ENCODE measurements around the gene ANAPC2. TPM values are rescaled to one million over a fixed set of nuclear protein-coding genes. Genes with fewer than 3 reads are reported as not detected.

Gene ANAPC2
- total and polyA plus RNA-seq, 5 donors from 2014 or later = 7.5 to 127 (median 8.0) TPM

GRCh38 chr9:137201205-137201868 lies 13.0 kb upstream of the ANAPC2 start:
- H3K27me3 ChIP-seq (ENCODE audit: control insufficient read depth, insufficient read depth, low read length) = no peaks in the 10 kb centered on the region
- DNase-seq (no peak), ATAC-seq (ENCODE audit: low read depth in 2 of 2) (no peak)
- Mint-ChIP-seq H3K4me3 (peak overlapping the region; percentile 85 to 95 (median 90)), H3K9me3 (no peaks in the 10 kb centered on the region), H3K27me3 (no peaks in the 10 kb centered on the region), H3K4me1 (peaks cover 0 to 49% (median 18%) of the 10 kb centered on the region in 4 donors), H3K27ac (peak overlapping the region in 2 of 3 donors; percentile 56 to 88), H3K36me3 (no peaks in the 10 kb centered on the region)
- H3K9me3 ChIP-seq (ENCODE audit: control insufficient read depth in 2 of 2, low read length in 2 of 2) = no peaks in the 10 kb centered on the region
- H3K36me3 ChIP-seq (ENCODE audit: control insufficient read depth, insufficient read depth, low read length) = no peaks in the 10 kb centered on the region
- H3K4me3 ChIP-seq (ENCODE audit: low read depth, low read length) = peak overlapping the region; percentile 44
- peak overlapping the region; percentile 84 for H3K27ac ChIP-seq (ENCODE audit: insufficient read depth, low read length, poor library complexity, severe bottlenecking)
- peaks cover 41% of the 10 kb centered on the region for H3K4me1 ChIP-seq (ENCODE audit: control insufficient read depth, insufficient read depth, low read length, poor library complexity, severe bottlenecking)

DNA sequence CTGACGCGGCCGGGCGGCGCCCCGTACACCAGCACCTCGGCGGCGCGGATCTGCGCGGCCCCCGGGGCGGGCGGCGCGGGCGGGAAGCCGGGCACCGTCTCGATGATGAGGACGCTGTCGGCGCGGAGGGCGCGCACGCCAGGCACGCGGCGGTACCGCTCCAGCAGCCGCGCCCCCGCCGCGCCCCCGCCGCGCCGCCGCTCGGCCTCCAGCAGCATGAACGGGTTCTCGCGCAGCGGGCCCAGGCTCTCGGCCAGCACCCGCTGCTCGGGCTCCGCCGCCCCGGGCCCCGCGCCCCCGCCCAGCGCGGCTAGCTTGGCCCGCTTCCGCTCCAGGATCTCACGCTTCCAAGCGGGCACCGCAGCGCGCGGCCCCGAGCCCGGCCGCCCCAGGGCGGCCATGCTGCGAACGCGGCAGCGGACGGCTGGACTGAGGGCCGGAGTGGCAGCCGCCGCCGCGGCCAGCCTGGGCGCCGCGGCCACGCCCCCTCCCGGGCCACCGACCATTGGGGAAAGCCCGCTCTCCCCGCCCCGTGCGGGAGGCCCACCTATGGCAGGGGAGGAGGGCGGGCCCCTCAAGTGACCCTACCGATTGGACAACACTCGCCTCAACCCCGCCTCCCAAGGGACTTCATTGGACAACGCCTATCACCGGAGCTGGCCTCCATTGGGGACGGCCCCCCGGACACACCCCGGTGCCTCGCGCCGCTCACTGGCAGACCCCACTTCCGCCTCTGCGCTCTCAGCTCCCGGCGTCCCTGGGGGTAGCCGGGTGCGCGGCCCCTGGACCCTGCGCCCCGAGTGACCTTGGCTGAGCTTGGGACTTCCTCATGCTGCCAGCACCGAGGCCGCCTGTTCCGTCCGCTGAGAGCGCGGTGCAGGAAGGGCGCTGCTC lies 12.2 kb upstream of the ANAPC2 start, which contains the start of gene TPRN:
TPRN (minus strand) TSS at position 431 of the 894 bp plus-strand sequence; CDS start at position 401, 30 bp downstream.
- Mint-ChIP-seq H3K9me3 (no peaks in the 10 kb centered on the region), H3K36me3 (no peaks in the 10 kb centered on the region), H3K27me3 (no peaks in the 10 kb centered on the region), H3K27ac (peak within 1 kb of the TSS in 2 of 3 donors; percentile 56 to 88), H3K4me3 (peak within 1 kb of the TSS; percentile 85 to 95 (median 90)), H3K4me1 (peaks cover 0 to 41% (median 14%) of the 10 kb centered on the region in 4 donors)
- ATAC-seq (ENCODE audit: low read depth in 2 of 2) = peak; percentile 96 to 97
- Histone ChIP-seq H3K4me1 (ENCODE audit: control insufficient read depth, insufficient read depth, low read length, poor library complexity, severe bottlenecking) (peaks cover 33% of the 10 kb centered on the region), H3K36me3 (ENCODE audit: control insufficient read depth, insufficient read depth, low read length) (no peaks in the 10 kb centered on the region), H3K27ac (ENCODE audit: insufficient read depth, low read length, poor library complexity, severe bottlenecking) (peak within 1 kb of the TSS; percentile 84), H3K27me3 (ENCODE audit: control insufficient read depth, insufficient read depth, low read length) (no peaks in the 10 kb centered on the region), H3K4me3 (ENCODE audit: low read depth, low read length) (peak within 1 kb of the TSS; percentile 44), H3K9me3 (ENCODE audit: control insufficient read depth in 2 of 2, low read length in 2 of 2) (no peaks in the 10 kb centered on the region)
- DNase-seq = peak; percentile 98 to 99 (median 98)

DNA sequence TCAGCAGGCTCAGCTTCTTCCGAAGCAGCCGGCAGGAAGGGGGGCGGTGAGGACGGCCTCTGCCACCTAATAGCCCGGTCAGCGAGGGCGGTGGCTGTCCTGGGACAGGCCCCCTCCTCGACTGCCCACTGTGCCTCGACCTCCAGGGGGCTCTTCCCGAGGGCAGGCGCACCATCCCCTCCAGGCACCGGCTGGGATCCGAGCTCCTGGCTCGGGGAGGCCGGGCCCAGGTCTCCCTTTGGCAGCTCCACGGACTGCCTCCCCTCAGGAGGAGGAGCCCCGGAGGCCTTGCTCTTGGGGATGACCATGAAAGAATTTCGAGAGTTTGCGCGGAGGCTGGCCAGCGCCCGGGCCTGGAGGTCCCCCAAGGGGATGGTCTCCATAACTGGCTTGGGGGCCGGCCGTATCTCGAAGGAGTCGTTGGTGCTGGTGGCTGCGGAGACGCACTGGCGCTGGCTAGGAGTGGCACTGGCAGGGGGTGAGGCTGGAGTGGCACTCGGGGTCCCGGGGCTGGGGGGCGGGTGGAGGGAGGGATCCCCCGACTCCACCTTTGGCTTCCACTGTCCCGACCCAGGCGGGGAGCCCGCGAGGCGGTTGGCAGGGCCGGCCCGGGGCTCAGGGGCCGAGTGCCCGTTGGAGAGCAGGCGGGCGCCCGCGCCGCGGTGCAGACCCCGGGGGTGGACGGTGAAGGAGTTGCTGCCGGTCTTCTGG lies 11.2 kb upstream of the ANAPC2 start:
- Mint-ChIP-seq H3K36me3 (no peaks in the 10 kb centered on the region), H3K27ac (no peak overlapping the region)

DNA sequence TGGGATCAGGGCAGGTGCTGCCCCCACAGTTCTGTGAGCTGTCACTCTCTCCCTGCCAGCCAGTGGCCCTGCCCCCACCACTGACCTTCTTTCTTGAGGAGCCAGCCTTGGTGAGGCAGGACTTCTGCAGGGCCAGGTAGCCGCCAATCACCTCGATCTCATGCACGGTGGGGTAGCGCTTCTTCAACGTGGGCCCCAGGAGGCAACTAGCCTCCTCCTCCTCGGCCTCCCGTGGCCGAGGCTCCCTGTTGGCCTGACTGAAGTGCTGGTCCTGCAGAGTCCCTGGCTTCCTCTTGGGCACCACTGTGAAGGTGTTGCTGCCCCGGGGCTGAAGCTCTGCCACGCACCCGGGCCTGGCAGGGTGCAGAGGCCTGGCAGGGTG lies 10.5 kb upstream of the ANAPC2 start:
- ATAC-seq (ENCODE audit: low read depth in 2 of 2) = no peak
- Mint-ChIP-seq H3K9me3 (no peaks in the 10 kb centered on the region), H3K4me3 (peak overlapping the region; percentile 29 to 71 (median 58)), H3K27ac (no peak overlapping the region), H3K4me1 (peaks cover 0 to 30% (median 7%) of the 10 kb centered on the region in 4 donors), H3K27me3 (no peaks in the 10 kb centered on the region), H3K36me3 (no peaks in the 10 kb centered on the region)
- Histone ChIP-seq H3K27ac (ENCODE audit: insufficient read depth, low read length, poor library complexity, severe bottlenecking) (no peak overlapping the region), H3K4me3 (ENCODE audit: low read depth, low read length) (no peak overlapping the region), H3K36me3 (ENCODE audit: control insufficient read depth, insufficient read depth, low read length) (no peaks in the 10 kb centered on the region), H3K4me1 (ENCODE audit: control insufficient read depth, insufficient read depth, low read length, poor library complexity, severe bottlenecking) (peaks cover 20% of the 10 kb centered on the region), H3K9me3 (ENCODE audit: control insufficient read depth in 2 of 2, low read length in 2 of 2) (no peaks in the 10 kb centered on the region), H3K27me3 (ENCODE audit: control insufficient read depth, insufficient read depth, low read length) (no peaks in the 10 kb centered on the region)
- no peak for DNase-seq

More for the DNA sequence above, 11.2 kb upstream of the ANAPC2 start:
- no peaks in the 10 kb centered on the region for H3K9me3 Mint-ChIP-seq
- Histone ChIP-seq H3K9me3 (ENCODE audit: control insufficient read depth in 2 of 2, low read length in 2 of 2) (no peaks in the 10 kb centered on the region), H3K27ac (ENCODE audit: insufficient read depth, low read length, poor library complexity, severe bottlenecking) (no peak overlapping the region), H3K4me3 (ENCODE audit: low read depth, low read length) (no peak overlapping the region), H3K27me3 (ENCODE audit: control insufficient read depth, insufficient read depth, low read length) (no peaks in the 10 kb centered on the region), H3K36me3 (ENCODE audit: control insufficient read depth, insufficient read depth, low read length) (no peaks in the 10 kb centered on the region), H3K4me1 (ENCODE audit: control insufficient read depth, insufficient read depth, low read length, poor library complexity, severe bottlenecking) (peaks cover 27% of the 10 kb centered on the region)
- H3K27me3 Mint-ChIP-seq = no peaks in the 10 kb centered on the region
- H3K4me3 Mint-ChIP-seq = peak overlapping the region in 3 of 4 donors; percentile 32 to 85 (median 81)
- no peak for ATAC-seq (ENCODE audit: low read depth in 2 of 2)
- H3K4me1 Mint-ChIP-seq = peaks cover 0 to 37% (median 12%) of the 10 kb centered on the region in 4 donors
- DNase-seq = no peak

DNA sequence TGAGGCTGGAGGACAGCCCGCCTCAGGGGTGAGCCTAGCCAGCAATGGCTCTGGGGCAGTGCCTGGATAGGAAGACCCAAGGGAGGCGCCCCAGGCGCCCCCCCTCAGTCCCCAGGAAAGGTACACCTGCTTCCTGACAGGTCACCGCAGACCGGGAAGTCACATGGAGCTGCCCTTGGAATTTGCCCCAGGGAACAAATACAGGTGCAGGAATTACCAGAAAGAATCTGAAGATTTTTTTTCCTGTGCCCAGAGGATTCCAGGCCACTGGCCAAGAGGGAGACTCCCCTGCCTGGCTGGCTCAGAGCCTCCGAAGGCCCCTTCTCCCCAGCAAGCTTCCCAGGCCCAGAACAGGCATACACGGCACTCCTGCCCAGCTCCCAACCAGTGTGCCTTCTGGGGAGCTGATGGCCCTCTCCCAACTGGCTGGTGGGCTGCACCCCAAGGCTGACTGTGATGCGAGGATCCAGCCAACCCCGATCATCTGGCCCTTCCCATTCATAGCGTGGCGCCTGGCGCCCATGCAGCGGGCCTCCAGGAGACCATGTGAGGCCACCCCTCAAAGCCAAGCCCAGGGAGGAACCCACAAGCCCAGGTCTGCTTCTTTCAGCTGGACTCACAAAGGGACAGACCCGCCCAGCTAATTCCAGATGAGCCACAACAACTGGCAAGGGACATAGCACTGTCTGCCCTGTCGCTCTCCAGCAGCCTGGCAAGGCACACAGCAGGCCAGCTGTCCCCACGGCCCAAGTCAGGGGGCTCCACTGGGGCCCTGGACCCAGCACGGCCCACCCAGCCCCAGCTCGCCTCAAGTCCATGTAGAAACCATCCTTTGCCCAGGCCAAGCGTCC lies 9.9 kb upstream of the ANAPC2 start:
- no peaks in the 10 kb centered on the region for H3K27me3 Mint-ChIP-seq
- Histone ChIP-seq H3K9me3 (ENCODE audit: control insufficient read depth in 2 of 2, low read length in 2 of 2) (no peaks in the 10 kb centered on the region), H3K4me1 (ENCODE audit: control insufficient read depth, insufficient read depth, low read length, poor library complexity, severe bottlenecking) (peaks cover 15% of the 10 kb centered on the region), H3K36me3 (ENCODE audit: control insufficient read depth, insufficient read depth, low read length) (no peaks in the 10 kb centered on the region), H3K4me3 (ENCODE audit: low read depth, low read length) (no peak overlapping the region), H3K27me3 (ENCODE audit: control insufficient read depth, insufficient read depth, low read length) (no peaks in the 10 kb centered on the region), H3K27ac (ENCODE audit: insufficient read depth, low read length, poor library complexity, severe bottlenecking) (no peak overlapping the region)
- peak overlapping the region; percentile 29 to 71 (median 58) for H3K4me3 Mint-ChIP-seq
- peaks cover 0 to 25% (median 7%) of the 10 kb centered on the region in 4 donors for H3K4me1 Mint-ChIP-seq
- DNase-seq (no peak), ATAC-seq (ENCODE audit: low read depth in 2 of 2) (no peak)
- no peaks in the 10 kb centered on the region for H3K36me3 Mint-ChIP-seq
- no peak overlapping the region for H3K27ac Mint-ChIP-seq
- H3K9me3 Mint-ChIP-seq = no peaks in the 10 kb centered on the region

DNA sequence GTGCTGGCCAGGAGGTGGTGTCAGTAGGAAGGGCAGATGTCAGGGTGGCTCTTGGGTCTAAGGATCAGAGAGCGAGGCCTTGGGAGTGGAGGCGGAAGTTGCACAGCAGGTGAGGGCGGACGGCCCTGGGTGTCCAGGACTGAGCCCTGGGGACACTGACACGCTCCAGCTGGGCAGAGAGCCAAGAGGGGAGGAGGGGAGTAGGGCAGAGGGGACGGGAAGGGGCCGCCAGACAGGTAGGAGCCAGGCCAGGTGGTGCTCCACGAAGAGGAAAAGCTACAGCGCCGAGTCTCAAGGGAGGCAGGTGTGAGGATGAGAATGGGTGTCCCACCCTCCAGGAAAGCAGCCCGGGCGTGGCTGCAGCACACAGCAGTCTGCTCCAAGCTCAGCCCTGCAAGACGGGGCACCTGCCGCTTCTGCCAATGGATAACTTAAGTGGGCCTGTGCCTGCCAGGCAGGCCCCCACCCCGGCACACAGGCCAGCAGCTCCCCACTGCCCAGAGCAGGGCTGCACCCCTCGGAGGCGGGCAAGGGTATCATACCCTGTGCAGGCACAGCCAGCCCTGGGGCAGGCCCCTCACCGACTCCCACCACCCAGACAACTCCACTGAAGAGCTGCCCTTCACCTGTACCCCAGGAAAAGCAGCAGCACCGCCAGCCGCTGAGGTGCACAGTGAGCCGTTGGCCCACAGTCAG lies 7.3 kb upstream of the ANAPC2 start:
- H3K9me3 Mint-ChIP-seq = no peaks in the 10 kb centered on the region
- peak overlapping the region in 1 of 4 donors; percentile 25 for H3K4me3 Mint-ChIP-seq
- no peak for ATAC-seq (ENCODE audit: low read depth in 2 of 2)
- no peak overlapping the region for H3K4me3 ChIP-seq (ENCODE audit: low read depth, low read length)
- no peak for DNase-seq
- H3K36me3 Mint-ChIP-seq = no peaks in the 10 kb centered on the region
- H3K9me3 ChIP-seq (ENCODE audit: control insufficient read depth in 2 of 2, low read length in 2 of 2) = no peaks in the 10 kb centered on the region
- peaks cover 8% of the 10 kb centered on the region for H3K4me1 ChIP-seq (ENCODE audit: control insufficient read depth, insufficient read depth, low read length, poor library complexity, severe bottlenecking)
- H3K27me3 ChIP-seq (ENCODE audit: control insufficient read depth, insufficient read depth, low read length) = no peaks in the 10 kb centered on the region
- no peak overlapping the region for H3K27ac ChIP-seq (ENCODE audit: insufficient read depth, low read length, poor library complexity, severe bottlenecking)
- peaks cover 0 to 10% (median under 1%) of the 10 kb centered on the region in 4 donors for H3K4me1 Mint-ChIP-seq
- H3K36me3 ChIP-seq (ENCODE audit: control insufficient read depth, insufficient read depth, low read length) = no peaks in the 10 kb centered on the region
- no peak overlapping the region for H3K27ac Mint-ChIP-seq
- H3K27me3 Mint-ChIP-seq = no peaks in the 10 kb centered on the region
